Measurements from ENCODE around the gene RBBP6. TPM values are rescaled to one million over a fixed set of nuclear protein-coding genes. Genes with fewer than 3 reads are reported as not detected.

Gene RBBP6
- total RNA-seq, 1 experiment from 2014 or later = 22.7 TPM

Other genes starting within 250 kb of the RBBP6 start
- 10.2 and 11.9 TPM in 2 replicates for gene TNRC6A, start 190.1 kb downstream of the RBBP6 start, total RNA-seq (2014; rRNA removed; shearing (Covaris generic))